A549 treated with Mapracorat at 1 μM for 4 hours (cell line): Measurements from ENCODE around the gene TMEM213. TPM values are rescaled to one million over a fixed set of nuclear protein-coding genes. Genes with fewer than 3 reads are reported as not detected.

Source experiments
- total RNA-seq: library from RNA; stranded (reverse); fragments of 200-300 nt; extraction: Qiagen RNA extraction; gene quantifications from 5 replicates; pipeline ENCODE4 v1.2.3, GENCODE V29; 2022

The TMEM213 gene, protein sequence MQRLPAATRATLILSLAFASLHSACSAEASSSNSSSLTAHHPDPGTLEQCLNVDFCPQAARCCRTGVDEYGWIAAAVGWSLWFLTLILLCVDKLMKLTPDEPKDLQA
- not detected in 5 replicates for total RNA-seq

DNA sequence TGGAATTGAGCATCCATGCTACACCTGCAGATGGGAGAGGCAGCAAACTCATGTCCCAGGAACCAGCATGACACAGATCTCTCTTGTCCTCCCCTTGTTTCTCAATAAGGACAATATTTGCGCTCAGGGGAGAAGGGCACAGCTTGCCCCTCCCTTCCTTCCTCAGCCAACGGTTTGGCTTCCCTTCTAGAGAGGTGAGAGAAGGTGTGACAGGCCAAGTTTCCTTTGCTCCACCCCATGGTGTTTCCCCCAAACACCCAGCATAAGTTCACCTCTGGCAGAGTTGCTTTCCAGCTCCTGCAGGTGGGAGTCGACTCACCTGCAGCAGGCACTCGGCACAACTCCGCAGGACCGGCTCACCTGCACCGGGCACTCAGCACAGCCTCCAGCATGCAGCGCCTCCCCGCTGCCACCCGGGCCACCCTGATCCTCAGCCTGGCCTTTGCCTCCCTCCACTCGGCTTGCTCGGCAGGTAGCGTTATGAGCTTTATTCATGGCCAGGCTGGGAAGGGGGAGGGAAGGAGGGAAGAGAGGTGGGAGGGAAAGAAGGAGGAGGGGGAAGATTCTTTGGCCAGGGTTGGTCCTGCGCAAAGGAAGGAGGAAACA is at the start of gene TMEM213, which contains the start of gene ATP6V0A4:
TMEM213 (plus strand) TSS at position 280 of the 606 bp plus-strand sequence; CDS start at position 391, 111 bp downstream.
ATP6V0A4 (minus strand) TSS at position 482 of the 606 bp plus-strand sequence. CDS start 26,949 bp downstream, outside the sequence.

Other genes starting within 250 kb of the TMEM213 start
- not detected in 5 replicates for gene SVOPL, start 96.6 kb upstream of the TMEM213 start, total RNA-seq
- gene ATP6V0A4, start 202 bp downstream of the TMEM213 start, total RNA-seq = 0.14 to 0.27 TPM (median 0.18 TPM) in 5 replicates
- gene KIAA1549, start 183.4 kb downstream of the TMEM213 start, total RNA-seq = 4.7 to 6.7 TPM (median 5.8 TPM) in 5 replicates
- gene ZC3HAV1L, start 238.0 kb downstream of the TMEM213 start, total RNA-seq = 3.9 to 8.3 TPM (median 6.4 TPM) in 5 replicates